ENCODE results near the gene REXO5.
A peak's percentile ranks its signal among the peaks of the same experiment; 100 is the strongest.
"Not testable (repeated sequence)": the region's sequence is repeated elsewhere in the genome, so short reads cannot be mapped to it uniquely, and the experiment has no call there.

REXO5 gene, protein sequence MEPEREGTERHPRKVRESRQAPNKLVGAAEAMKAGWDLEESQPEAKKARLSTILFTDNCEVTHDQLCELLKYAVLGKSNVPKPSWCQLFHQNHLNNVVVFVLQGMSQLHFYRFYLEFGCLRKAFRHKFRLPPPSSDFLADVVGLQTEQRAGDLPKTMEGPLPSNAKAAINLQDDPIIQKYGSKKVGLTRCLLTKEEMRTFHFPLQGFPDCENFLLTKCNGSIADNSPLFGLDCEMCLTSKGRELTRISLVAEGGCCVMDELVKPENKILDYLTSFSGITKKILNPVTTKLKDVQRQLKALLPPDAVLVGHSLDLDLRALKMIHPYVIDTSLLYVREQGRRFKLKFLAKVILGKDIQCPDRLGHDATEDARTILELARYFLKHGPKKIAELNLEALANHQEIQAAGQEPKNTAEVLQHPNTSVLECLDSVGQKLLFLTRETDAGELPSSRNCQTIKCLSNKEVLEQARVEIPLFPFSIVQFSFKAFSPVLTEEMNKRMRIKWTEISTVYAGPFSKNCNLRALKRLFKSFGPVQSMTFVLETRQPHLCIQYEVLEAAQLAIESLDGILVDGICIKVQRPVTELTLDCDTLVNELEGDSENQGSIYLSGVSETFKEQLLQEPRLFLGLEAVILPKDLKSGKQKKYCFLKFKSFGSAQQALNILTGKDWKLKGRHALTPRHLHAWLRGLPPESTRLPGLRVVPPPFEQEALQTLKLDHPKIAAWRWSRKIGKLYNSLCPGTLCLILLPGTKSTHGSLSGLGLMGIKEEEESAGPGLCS

DNA sequence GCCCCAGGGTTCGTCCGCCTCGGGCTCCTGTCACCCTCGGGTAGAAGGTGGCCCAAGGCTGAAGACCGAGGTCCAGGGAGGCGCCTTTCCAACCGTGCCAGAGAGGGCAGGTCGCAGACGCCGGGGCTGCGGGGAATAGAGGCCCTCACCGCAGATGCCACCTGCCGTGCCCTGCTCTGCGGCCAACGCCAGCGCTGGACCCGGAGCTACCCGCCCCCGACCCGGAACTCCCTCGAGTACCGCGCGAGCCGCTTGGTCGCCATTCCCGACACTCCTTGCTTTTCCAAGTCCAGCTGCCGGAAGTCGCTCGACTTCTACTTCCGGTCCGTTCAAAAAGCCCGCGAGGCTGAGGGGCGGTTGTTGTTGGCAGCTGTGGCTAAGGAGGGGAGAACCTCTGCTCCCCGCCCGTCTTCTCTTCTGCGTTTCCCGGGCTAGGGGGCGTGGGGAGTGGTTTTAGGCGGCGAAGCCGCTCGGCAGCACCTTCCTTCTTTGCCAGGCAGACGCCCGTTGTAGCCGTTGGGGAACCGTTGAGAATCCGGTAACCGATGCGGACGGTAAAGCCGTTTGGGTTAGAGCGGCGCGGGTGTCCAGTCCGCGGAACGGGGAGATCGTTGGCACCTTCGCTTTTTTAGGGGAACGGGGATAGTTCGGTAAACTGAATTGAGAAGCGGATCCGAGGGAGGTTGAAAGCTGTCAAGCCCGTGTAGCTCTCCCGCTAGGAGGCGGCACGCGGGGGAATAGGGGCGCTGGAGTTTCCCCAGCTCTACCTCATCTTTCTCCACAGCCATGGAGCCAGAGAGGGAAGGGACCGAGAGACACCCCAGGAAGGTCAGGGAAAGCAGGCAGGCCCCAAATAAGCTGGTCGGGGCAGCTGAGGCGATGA is at the start of gene REXO5, which contains the start of gene ERI2:
Gene REXO5, plus strand, starts transcription at position 360 of the 883 bp plus-strand sequence. Its CDS starts 427 bp downstream, at position 787.
Gene ERI2, minus strand, starts transcription at position 305 of the 883 bp plus-strand sequence. Its CDS starts 42 bp downstream, at position 263.
- peak; percentile 87 for DNase-seq

- DNase-seq: no peak
Observed at GRCh38 chr16:20760346-20760745, 46.0 kb upstream of the REXO5 start.

- DNase-seq: no peak
Observed at GRCh38 chr16:20761175-20761574, 45.2 kb upstream of the REXO5 start.

DNA sequence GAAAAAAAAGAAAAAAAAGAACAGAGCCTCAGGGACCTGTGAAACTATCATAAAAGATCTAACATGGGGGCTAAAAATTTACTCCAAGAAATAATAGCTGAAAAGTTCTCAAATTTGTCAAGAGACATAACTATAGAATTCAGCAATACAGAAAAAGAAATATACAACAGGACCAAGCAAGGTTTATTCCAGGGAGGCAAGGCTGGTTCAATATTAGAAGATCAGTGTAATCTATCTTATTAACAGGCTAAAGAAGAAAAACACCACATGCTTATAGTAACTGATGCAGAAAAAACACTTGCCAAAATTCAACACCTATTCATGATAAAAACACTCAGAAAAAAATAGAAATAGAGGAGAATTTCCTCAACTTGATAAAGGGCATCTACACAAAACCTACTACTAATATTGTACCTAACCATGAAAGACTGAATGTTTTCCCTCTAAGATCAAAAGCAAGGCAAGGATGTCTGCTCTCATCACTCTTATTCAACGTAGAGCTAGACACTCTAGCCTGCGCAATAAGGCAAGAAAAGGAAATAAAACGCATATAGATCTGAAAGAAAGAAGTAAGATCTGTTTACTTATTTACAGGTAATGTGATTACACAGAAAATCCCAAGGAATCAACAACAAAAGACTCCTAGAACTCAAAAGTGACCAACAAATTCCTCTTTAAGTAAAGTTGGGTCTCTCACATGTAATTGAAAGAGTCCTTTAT is 43.8 kb upstream of the REXO5 start:
- no peak for DNase-seq

- peak; percentile 74 for DNase-seq
Observed at GRCh38 chr16:20763461-20764232, 42.7 kb upstream of the REXO5 start, which contains the start of gene ACSM3. Gene ACSM3, plus strand, starts transcription at chr16:20764014. Its CDS starts 6,021 bp downstream, at chr16:20770035.

- DNase-seq: not testable (repeated sequence)
Observed at GRCh38 chr16:20764448-20764847, 41.9 kb upstream of the REXO5 start.

GRCh38 chr16:20765732-20766131 is 40.6 kb upstream of the REXO5 start:
- no peak for DNase-seq

- DNase-seq: no peak
Observed at GRCh38 chr16:20766294-20766693, 40.0 kb upstream of the REXO5 start.

DNA sequence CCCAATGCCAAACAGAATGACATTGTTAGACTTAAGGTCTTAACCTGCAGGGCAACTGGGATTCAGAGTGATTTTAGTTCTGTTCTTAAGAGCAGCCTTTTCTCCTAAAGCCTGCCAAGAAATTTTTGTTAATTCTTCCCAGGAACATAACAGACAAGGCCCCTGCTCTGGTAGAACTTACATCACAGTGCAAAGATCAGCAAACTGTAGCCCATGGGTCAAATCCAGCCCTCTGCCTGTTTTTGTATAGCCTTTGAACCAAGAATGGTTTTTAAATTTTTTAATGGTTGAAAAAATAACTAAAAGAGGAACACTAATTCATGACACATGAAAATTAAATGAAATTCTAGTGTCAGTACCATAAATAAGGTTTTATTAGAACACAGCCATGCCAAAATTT is 38.8 kb upstream of the REXO5 start:
- no peak for DNase-seq

GRCh38 chr16:20768121-20768520 is 38.2 kb upstream of the REXO5 start:
- no peak for DNase-seq

GRCh38 chr16:20768818-20769217 is 37.5 kb upstream of the REXO5 start:
- no peak for DNase-seq

DNA sequence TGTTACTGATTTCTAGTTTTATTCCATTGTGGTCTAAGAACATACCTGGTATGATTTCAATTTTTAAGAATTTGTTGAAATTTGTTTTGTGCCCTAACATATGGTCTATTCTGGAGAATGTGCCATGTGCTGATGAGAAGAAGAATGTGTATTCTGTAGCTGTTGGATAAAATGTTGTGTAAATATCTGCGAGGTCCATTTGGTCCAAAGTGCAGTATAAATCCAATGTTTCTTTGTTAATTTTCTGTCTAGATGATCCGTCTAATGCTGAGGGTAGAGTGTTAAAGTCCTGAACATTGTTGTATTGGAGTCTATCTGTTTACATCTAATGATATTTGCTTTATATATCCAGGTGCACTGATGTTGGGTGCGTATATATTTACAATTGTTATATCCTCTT is 32.6 kb upstream of the REXO5 start:
- DNase-seq: no peak

GRCh38 chr16:20774703-20775362 is 31.5 kb upstream of the REXO5 start:
- DNase-seq: peak; percentile 76

DNA sequence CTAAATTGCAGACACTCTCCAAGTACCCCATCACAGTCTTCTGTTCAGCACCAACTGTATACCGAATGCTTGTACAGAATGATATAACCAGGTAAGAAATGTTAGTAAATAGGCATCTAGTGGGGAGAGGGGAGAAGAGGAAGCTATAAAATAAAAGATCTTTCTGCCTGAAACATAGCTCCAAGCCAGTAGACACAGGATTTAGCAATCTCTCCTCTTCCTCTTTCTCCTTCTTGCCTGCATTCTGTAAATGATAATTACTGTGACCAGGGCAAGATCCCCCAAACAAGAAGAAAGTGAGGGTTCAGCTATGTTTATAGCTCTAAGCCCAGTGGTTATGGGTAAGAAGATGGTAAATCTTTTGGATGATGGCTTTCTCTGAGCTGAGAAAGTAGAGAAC is 24.6 kb upstream of the REXO5 start:
- no peak for DNase-seq

- no peak for DNase-seq
Observed at GRCh38 chr16:20782470-20782869, 23.9 kb upstream of the REXO5 start.

- DNase-seq: no peak
Observed at GRCh38 chr16:20784204-20784603, 22.1 kb upstream of the REXO5 start.

- DNase-seq: no peak
Observed at GRCh38 chr16:20789130-20789529, 17.2 kb upstream of the REXO5 start.

GRCh38 chr16:20791923-20792612 is 14.3 kb upstream of the REXO5 start:
- no peak for DNase-seq

DNA sequence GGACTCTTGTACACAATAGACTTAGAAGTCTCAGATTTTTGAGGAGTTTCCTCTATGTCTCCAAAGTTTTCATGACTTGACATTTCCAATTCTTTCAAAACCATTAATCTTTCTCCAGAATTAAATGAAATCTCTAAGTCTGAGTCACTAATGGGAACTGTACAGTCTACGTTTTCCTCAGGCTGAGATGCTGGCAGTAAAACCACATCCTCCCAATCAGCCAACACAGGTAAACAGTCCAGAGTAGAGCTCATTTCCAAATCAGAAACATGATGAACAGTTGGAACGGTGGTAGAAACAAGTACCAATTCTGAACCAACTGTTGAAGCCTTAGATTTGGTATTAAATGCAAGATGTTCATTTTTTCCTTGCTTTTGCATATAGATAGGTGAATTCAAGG is 8.0 kb upstream of the REXO5 start:
- no peak for DNase-seq

DNA sequence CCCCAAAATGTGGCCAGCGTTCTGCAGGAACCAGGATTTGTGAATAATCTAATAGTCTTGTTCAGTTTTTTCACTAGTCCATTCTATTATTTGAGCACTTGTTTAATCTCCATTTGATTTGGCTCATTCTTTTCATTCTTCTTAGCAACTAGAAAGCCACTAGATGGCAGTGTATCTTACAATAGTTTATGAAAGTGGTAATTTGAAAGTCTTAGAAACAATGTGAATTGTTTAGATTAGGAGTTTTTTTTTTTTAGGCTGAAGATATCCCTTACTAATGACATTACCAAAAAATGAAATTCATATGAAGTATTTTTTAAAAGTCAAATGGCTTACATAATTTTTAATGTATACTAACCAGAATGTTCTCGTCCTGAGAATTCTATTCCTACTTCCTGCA is 6.7 kb upstream of the REXO5 start:
- DNase-seq: no peak

Data from activated CD4-positive, alpha-beta T cell treated with anti-CD3 and anti-CD28 coated beads, Interleukin-2, amount 50 U/mL, for 16 hours (primary cell).